Liver (tissue), 2 donors: Measurements from ENCODE around the gene PES1.
"Not testable (repeated sequence)": the region's sequence is repeated elsewhere in the genome, so short reads cannot be mapped to it uniquely, and the experiment has no call there.

Source experiments
- ZBTB33 ChIP-seq: IDR thresholded peaks from 2 replicates; pipeline ENCODE4 v1.6.1; 2016; ENCODE audit warnings: antibody characterized with exemption
- TF ChIP-seq, protein P1 (sequence below): fragments of 150-350 bp; IDR thresholded peaks from 2 replicates; pipeline ENCODE4 v1.5.1; 2017; ENCODE audit warnings: improper control_type of control experiment, low read depth, low read length; ENCODE audit not compliant: missing input control
- donor health status: healthy.

DNA sequence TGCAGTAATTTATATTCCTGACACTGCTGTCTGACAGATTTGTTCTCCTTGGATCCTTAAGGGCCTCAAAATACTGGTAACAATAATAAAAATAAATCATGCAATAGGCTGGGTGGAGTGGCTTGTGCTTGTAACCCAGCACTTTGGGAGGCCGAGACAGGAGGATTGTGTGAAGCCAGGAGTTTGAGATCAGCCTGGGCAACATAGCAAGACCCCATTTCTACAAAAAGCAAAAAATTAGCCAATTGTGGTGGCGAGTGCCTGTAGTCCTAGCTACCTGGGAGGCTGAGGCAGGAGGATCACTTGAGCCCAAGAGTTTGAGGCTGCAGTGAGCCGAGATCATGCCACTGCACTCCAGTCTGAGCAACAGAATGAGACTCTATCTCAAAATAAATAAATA is 39.9 kb downstream of the PES1 start:
- not testable (repeated sequence) for TF ChIP-seq ZBTB33
- TF ChIP-seq, protein P1, sequence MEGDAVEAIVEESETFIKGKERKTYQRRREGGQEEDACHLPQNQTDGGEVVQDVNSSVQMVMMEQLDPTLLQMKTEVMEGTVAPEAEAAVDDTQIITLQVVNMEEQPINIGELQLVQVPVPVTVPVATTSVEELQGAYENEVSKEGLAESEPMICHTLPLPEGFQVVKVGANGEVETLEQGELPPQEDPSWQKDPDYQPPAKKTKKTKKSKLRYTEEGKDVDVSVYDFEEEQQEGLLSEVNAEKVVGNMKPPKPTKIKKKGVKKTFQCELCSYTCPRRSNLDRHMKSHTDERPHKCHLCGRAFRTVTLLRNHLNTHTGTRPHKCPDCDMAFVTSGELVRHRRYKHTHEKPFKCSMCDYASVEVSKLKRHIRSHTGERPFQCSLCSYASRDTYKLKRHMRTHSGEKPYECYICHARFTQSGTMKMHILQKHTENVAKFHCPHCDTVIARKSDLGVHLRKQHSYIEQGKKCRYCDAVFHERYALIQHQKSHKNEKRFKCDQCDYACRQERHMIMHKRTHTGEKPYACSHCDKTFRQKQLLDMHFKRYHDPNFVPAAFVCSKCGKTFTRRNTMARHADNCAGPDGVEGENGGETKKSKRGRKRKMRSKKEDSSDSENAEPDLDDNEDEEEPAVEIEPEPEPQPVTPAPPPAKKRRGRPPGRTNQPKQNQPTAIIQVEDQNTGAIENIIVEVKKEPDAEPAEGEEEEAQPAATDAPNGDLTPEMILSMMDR: not testable (repeated sequence)
